Suprapubic skin (tissue), 3 donors: ENCODE measurements around the gene BGLAP.

ENCODE experiments used
- POLR2AphosphoS5 ChIP-seq, 3 donors: sonication (generic); formaldehyde crosslinking; IDR thresholded peaks; one replicate each; pipeline ENCODE4 v1.6.1; 2017; ENCODE audit warnings: antibody characterized with exemption in 3 of 3
- TF ChIP-seq, protein P1 (sequence below), 2 donors: fragments of 200-600 bp in 1 of 2; fragments of 450-650 bp in 1 of 2; sonication (generic) in 1 of 2; IDR thresholded peaks; one replicate each; pipeline ENCODE4 v1.5.1; 2016 to 2019; ENCODE audit warnings: antibody characterized with exemption in 2 of 2, mild to moderate bottlenecking in 1 of 2, moderate library complexity in 1 of 2

DNA sequence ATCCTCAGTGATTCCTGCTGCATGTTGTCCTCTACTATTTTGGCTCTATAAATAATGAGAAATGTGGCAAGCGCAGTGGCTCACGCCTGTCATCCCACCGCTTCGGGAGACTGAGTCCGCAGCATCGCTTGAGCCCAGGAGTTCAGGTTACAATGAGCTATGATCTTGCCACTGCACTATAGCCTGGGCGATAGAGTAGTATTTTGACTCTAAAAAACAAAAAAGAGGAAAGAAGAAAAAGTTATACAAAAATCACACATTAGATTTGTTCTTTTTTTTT lies 48.8 kb upstream of the BGLAP start:
- TF ChIP-seq POLR2AphosphoS5 (IDR thresholded peaks at IDR 0.05), result no peak
- TF ChIP-seq, protein P1, sequence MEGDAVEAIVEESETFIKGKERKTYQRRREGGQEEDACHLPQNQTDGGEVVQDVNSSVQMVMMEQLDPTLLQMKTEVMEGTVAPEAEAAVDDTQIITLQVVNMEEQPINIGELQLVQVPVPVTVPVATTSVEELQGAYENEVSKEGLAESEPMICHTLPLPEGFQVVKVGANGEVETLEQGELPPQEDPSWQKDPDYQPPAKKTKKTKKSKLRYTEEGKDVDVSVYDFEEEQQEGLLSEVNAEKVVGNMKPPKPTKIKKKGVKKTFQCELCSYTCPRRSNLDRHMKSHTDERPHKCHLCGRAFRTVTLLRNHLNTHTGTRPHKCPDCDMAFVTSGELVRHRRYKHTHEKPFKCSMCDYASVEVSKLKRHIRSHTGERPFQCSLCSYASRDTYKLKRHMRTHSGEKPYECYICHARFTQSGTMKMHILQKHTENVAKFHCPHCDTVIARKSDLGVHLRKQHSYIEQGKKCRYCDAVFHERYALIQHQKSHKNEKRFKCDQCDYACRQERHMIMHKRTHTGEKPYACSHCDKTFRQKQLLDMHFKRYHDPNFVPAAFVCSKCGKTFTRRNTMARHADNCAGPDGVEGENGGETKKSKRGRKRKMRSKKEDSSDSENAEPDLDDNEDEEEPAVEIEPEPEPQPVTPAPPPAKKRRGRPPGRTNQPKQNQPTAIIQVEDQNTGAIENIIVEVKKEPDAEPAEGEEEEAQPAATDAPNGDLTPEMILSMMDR (IDR thresholded peaks at IDR 0.05), result no peak
